GM19035 (cell line): ENCODE data around the gene GLUD1.

Experiments
- ATAC-seq: cut with Tn5 transposase; IDR thresholded peaks from one replicate; pipeline ENCODE4 v1.9.1; 2021; ENCODE audit not compliant: unreplicated experiment

GLUD1 gene

GRCh38 chr10:87000491-87000890 is 94.2 kb downstream of the GLUD1 start:
- ATAC-seq: no peak
